HG02981 (cell line): ENCODE data around the gene IL3RA.
"Not testable (repeated sequence)": the region's sequence is repeated elsewhere in the genome, so short reads cannot be mapped to it uniquely, and the experiment has no call there.

Experiments used
- ATAC-seq: cut with Tn5 transposase; IDR thresholded peaks from one replicate; pipeline ENCODE4 v1.9.1; 2021; ENCODE audit warnings: mild to moderate bottlenecking, moderate library complexity; ENCODE audit not compliant: unreplicated experiment

The IL3RA gene

DNA sequence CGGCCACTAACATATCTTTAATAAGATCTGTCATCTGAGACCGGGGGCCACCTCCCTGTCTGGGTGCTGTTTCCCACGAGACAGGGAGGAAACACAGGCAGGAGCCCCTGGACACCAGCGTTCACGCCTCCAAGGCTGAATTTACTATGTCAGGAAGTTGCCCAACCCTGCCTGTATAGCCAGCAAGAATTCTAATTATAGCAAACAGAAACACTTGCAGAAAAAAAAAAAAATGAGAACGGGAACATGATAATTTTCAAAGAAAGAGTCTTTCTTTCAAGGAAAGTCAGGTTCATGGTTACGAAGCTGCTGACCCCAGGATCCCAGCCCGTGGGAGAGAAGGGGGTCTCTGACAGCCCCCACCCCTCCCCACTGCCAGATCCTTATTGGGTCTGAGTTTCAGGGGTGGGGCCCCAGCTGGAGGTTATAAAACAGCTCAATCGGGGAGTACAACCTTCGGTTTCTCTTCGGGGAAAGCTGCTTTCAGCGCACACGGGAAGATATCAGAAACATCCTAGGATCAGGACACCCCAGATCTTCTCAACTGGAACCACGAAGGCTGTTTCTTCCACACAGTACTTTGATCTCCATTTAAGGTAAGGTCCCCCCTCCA is at the start of gene IL3RA:
Gene IL3RA, plus strand, starts transcription at position 455 of the 613 bp plus-strand sequence. CDS start 4,981 bp downstream, outside the sequence.
- ATAC-seq, result peak; percentile 44

DNA sequence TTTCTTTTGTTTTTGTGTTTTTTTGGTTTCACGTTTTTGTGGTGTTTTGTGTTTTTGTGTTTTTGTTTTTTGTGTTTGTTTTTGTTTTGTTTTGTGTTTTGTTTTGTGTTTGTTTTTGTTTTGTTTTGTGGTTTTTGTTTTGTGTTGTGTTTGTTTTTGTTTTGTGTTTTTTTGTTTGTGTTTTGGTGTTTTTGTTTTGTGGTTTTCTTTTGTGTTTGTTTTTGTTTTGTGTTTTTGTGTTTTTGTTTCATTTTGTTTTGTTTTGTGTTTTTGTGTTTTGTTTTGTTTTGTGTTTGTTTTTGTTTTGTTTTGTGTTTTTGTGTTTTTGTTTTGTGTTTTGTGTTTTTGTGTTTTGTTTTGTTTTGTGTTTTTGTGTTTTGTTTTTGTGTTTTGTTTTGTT is 47.0 kb upstream of the IL3RA start:
- ATAC-seq, result no peak

DNA sequence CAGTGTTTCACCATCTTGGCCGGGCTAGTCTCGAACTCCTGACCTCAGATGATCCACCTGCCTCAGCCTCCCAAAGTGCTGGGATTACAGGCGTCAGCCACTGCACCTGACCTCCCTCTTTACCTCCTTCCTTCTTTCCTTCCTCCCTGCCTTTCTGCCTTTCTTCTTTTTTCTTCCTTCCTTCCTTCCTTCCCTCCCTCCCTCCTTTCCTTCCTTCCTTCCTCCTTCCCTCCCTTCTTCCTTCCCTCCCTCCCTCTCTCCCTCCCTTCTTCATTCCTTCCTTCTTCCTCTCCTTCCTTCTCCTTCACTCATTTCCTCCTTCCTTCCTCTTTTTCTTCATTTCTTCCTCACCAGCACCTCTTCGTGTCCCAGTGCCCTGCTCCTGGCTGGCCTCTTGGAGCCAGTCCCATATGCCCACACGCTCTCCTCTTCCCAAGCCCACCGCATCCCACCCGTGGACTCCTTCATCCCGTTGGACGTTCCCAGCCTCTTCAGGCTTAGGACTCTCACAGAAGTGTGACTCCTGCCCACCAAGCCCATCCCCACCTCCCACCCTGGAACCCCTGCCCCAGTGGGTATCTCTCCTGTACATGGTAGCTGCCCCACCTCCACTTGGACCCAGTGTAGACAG is 45.4 kb upstream of the IL3RA start:
- ATAC-seq, result no peak

DNA sequence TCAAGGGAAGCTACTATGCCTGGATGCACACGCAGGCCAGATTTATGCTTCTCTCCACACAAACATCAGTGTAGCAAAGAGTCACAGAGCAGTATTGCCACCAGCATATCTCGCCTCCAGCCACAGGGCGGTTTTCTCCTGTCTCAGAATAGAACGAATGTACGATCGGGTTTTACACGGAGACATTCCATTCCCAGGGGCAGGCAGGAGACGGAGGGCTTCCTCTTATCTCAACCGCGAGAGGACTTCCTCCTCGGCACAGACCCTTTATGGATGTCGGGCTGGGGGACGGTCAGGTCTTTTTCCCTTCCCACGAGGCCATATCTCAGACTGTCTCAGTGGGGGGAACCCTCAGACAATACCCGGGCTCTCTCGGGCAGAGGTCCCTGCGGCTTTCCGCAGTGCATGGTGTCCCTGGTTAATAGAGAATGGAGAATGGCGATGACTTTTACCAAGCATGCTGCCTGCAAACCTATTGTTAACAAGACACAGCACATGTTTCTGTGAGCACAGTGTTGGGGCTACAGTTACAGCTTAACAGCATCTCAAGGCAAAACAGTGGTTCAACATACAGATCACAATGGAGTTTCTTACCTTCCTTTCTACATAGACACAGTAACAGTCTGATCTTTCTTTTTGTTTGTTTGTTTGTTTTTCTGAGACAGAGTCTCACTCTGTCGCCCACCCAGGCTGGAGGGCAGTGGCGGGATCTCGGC is 43.9 kb upstream of the IL3RA start:
- no peak for ATAC-seq

DNA sequence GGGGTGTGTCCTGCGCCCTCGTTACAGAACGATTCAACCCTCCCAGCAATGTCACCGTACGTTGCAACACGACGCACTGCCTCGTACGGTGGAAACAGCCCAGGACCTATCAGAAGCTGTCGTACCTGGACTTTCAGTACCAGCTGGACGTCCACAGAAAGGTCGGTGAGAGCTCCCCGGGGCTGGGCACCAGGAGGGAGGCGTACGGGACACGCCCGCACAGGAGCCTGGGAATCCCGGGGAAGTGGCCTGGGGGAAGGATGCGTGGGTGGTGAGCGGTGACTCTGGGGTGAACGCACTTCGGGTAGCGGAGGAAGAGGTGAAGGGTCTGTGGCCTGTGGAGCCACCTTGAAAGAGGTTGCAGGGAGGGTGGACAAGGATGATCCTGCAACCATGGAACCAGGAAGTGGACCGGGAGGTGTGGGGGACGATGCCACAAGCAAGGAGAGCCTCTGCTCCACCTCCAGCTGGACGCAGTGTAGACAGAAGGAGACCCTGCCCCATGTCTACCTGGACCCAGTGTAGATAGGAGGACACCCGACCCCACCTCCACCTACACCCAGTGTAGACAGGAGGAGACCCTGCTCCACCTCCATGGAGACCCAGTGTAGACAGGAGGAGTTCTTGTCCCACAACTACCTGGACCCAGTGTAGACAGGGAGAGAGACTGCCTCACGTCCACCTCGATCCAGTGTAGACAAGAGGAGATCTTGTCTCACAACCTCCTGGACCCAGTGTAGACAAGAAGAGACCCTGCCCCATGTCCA is 42.1 kb upstream of the IL3RA start:
- no peak for ATAC-seq

DNA sequence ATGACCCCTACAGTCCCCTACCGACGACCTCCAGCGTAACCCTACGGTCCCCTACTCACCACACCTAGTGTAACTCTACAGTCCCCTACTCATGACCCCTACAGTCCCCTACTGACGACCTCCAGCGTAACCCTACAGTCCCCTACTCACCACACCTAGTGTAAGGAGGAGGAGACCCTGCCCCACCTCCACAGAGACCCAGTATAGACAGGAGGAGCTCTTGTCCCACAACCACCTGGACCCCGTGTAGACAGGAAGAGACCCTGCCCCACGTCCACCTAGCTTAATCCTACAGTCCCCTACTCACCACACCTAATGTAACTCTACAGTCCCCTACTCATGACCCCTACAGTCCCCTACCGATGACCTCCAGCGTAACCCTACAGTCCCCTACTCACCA is 41.0 kb upstream of the IL3RA start:
- no peak for ATAC-seq

DNA sequence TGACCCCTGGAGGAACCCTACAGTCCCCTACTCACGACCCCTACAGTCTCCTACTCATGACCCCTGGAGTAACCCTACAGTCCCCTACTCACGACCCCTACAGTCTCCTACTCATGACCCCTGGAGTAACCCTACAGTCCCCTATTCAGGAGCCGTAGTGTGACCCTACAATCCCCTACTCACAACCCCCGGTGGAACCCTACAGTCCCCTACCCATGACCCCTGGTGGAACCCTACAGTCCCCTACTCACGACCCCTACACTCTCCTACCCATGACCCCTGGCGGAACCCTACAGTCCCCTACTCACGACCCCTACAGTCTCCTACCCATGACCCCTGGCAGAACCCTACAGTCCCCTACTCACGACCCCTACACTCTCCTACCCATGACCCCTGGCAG is 39.0 kb upstream of the IL3RA start:
- not testable (repeated sequence) for ATAC-seq

DNA sequence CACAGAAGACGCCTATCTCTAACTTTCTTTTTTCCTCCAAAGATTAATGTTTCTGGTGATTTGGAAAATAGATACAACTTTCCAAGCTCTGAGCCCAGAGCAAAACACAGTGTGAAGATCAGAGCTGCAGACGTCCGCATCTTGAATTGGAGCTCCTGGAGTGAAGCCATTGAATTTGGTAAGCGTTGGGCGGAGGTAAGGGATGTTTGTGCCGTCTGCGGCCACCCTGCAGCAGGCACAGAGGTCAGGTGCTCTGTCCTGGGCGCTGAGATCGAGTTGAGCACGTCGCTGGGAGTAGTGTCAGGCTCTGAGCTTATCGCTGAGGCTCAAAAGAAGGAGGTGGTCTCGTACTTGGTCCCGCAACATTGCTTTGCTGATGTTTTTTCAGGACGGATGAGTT is 36.1 kb upstream of the IL3RA start:
- ATAC-seq, result no peak

DNA sequence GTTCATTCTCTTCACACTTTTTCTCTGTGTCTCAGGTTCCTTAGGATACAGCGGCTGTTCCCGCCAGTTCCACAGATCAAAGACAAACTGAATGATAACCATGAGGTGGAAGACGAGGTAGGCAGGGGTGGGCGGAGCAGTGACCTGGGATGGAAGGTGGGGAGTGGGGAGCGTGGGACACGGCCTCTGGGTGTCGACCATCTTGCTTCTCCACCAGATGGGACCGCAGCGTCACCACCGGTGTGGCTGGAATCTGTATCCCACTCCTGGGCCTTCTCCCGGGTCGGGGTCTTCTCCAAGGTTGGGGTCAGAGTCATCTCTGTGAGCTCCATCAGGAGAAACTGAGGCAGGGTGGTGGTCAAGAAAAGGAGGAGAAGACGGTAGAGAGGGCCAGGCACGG is 31.2 kb upstream of the IL3RA start:
- ATAC-seq, result no peak

DNA sequence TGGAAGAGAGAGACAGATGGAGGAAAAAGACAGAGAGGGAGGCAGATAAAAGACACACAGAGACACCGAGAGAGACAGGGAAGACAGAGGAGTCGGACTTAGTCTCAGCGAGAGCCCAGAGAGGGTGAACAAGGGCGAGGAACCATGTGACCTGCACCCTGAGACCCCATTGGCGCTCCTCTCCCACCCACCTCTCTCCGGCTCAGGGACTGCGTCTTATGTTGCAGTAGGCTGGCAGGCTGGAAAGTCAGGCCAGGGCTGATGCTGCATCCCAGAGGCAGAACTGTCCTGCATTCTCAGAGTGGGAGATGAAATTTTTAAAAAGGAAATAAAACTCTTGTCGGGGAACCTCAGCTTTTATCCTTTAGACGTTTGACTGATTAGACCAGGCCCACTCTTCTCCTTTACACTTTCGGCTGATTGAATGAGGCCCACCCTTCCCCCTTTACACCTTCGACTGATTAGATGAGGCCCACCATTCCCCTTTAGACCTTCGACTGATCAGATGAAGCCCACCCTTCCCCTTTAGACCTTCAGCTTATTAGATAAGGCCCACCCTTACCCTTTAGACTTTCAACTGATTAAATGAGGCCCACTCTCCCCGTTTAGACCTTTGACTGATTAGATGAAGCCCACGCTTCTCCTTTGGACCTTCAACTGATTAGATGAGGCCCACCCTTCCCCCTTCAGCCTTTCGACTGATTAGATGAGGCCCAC is 29.5 kb upstream of the IL3RA start:
- ATAC-seq, result no peak

DNA sequence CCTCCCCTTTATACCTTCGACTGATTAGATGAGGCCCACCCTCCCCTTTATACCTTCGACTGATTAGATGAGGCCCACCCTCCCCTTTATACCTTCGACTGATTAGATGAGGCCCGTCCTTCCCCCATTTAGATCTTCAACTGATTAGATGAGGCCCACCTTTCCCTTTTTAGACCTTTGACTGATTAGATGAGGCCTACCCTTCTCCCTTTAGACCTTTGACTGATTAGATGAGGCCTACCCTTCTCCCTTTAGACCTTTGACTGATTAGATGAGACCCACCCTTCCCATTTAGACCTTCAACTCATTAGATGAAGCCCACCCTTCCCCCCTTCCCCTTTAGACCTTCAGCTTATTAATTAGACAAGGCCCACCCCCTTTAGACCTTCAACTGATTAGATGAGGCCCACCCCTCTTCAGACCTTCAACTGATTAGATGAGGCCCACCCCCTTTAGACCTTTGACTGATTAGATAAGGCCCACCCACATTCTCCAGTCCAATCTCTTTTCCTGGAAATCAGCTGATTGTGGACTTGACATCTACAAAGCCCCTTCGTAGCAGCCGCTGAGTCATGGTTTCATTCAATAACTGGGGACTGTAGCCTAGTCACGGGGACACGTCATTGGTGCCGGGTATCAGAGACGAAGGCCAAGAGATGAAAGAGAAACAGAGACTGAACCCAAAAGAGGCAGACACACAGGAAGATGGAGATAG is 28.8 kb upstream of the IL3RA start:
- ATAC-seq, result no peak

DNA sequence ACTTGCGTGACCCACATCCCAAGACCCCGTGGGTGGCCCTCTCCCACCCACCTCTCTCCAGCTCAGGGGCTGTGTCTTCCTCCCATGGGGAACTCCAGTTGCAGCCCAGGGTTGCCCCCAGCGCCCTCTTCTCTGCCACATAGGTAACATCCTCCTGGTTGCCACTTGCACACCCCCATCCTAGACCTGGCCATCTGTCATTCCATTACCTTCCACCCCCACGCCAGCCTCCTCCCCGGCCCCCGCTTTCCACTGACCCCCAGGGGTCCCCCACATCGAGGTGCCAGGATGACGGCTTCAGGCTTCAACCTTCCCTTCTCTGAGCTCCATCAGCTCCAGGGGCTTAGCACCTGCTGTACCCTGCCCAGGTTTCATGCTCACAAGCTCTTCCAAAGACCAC is 28.1 kb upstream of the IL3RA start:
- no peak for ATAC-seq

DNA sequence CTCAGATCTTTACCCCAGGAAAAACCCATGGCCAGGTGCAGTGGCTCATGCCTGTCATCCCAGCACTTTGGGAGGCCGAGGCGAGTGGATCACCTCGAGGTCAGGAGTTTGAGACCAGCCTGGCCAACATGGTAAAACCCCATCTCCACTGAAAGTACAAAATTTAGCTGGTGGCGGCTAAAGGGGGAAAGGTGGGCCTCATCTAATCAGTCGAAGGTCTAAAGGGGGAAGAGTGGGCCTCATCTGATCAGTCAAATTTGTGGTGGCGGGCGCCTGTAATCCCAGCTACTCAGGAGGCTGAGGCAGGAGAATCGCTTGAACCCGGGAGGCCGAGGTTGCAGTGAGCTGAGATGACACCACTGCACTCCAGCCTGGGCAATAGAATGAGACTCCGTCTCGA is 27.7 kb upstream of the IL3RA start:
- ATAC-seq, result not testable (repeated sequence)

DNA sequence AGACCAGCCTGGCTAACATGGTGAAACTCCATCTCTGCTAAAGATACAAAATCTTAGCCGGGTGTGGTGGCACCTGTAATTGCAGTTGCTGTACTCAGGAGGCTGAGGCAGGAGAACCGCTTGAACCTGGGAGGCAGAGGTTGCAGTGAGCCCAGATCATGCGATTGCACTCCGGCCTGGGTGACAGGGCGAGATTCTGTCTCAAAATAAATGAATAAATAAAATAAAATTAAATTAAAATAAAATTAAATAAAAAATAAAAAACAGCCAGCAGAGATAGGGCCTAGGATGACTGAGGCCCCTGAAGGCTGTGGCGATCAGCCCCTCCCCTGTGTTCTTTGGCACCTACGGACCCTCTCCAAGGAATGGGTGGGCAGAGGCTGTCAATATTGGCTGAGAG is 22.8 kb upstream of the IL3RA start:
- no peak for ATAC-seq

DNA sequence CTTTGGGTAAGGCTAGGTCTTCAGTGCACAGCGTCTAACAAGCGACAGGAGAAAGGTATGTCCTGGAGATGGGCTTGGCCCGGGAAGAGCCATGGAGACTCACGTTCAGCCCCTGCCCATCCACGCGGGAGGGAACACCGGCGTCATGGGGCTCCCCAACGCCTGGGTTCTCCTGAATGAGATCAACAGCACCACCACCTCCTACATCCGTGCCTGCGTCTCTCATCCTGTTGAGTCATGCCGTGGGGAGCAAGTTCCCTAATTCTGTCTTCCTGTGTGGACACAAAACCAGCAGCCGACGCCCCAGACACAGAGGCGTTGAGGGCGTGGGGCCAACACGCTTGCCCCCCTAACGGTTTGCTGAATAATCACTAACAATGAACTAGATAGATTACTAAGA is 20.1 kb upstream of the IL3RA start:
- no peak for ATAC-seq

DNA sequence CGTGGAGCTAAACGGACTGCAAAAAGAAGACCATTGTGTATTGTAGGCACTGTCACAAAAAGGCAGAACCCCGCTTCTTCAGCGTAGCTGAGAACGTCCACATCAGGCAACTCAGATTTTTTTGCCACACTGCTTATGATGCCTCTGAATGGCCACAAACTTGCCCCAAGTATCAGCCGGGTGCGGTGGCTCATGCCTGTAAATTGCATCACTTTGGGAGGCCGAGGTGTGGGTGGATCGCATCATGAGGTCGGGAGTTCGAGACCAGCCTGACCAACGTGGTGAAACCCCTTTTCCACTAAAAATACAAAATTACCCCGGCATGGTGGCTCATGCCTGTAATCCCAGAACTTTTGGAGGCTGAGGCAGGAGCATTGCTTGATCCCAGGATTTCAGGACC is 14.9 kb upstream of the IL3RA start:
- no peak for ATAC-seq

DNA sequence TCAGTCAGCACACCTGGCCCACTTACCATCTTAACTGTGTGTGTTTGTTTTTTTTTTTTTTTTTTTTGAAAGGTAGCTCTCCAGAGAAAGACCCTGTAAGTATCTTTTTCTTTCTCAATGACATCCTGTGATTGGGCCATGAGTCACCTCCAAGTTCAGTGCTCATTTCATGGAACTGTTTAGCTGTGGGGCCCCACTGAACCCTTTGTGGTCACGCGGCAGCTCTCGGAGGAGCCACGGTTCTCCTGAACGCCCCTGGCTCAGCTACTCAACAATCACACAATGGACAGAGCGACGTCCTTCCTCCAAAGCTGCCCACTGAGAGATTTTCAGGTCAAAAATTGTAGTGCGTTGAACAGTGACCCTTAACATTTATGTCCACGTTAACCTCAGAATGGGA is 14.2 kb upstream of the IL3RA start:
- ATAC-seq, result no peak

DNA sequence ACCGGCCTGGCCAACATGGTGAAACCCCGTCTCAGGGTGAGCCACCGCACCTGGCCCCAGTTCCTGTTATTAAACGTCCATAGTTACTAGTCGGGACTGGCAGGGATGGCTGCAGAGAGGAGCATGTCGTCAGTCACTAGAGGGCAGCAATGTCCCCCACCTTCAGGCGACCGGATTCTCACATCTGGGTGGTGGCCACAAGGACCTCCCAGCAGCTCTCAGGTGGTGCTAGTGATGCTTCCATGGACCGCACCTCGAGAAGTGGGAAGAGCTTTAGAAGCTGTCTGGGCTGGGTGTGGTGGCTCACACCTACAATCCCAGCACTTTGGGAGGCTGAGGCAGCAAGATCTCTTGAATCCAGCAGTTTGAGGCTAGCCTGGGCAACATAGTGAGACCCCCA is 13.3 kb upstream of the IL3RA start:
- peak; percentile 70 for ATAC-seq

DNA sequence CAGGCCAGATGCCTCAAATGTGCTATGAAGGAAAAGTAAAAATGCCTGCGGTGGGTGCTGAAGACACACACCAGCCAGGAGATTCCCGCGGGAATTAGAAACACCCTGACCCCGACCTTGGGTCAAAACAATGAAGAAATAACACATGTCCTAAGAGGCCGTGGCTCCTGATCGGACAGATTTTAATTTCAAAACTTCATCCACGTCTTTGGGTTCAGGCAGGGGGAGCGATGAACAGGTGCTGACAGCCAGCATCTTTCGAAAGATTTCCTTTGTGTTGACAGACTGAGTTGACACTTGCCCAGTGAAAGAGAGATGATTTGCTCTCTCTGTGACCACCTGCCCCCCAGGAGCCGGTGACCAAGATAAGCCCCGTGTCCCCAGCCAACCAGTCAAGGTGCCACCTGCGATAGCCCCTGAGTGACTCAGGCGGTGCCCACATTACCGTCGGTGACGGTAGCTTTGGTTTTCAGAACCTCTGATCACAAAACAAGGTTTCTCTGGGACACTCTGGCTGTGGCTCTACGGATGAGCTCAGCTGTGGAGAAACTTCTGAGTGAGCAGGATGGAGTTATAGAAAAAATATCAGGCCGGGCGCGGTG is 11.0 kb upstream of the IL3RA start:
- ATAC-seq, result no peak
